M059J (cell line): Measurements from ENCODE around the gene NAGLU. TPM values are rescaled to one million over a fixed set of nuclear protein-coding genes. Genes with fewer than 3 reads are reported as not detected.
A peak's percentile ranks its signal among the peaks of the same experiment; 100 is the strongest.
"Not testable (repeated sequence)": the region's sequence is repeated elsewhere in the genome, so short reads cannot be mapped to it uniquely, and the experiment has no call there.

Source experiments
- DNase-seq: peaks from one replicate; pipeline ENCODE4 v3.0.0-alpha.2; 2012; ENCODE audit warnings: low read depth
- total RNA-seq: library from RNA; depleted of rRNA; stranded (reverse); fragments of >200 nt; shearing (Covaris generic); gene quantifications from 2 replicates; pipeline ENCODE4 v1.2.3, GENCODE V29; 2014

NAGLU gene
- total RNA-seq, 1 experiment from 2014 or later = 27.8 TPM

- peak; percentile 82 for DNase-seq
Measured at GRCh38 chr17:42521036-42521435, 15.0 kb upstream of the NAGLU start.

DNA sequence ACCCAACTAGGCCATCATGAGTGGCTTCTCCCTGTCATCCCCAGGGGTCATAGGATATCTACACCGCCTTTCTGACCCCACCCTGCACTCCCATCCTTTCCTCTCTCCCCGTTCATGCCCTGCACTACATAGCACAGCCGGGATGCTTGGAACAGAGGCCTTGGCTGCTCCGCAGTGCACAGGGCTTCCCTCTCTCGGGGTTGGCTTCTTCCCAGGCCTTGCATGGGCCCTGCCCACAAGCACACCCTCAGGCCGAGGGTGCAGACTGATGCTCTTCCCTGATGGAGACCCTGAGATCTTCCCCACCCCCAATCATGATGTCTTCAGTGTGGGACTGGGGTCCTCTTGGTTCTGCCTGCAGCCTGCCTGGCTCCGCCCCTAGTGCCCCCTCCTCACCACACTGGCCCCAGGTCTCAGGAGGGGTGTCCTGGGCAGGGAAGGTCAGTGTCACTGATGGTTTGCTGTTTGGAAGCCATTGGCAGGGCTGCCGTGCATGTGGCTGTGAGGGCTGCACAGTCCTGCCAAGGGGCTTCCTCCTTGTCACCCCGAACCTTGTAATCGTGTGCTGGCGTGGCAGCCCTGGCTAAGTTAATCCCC lies 14.3 kb upstream of the NAGLU start:
- peak; percentile 20 for DNase-seq

GRCh38 chr17:42522263-42522790 lies 13.7 kb upstream of the NAGLU start:
- no peak for DNase-seq

DNA sequence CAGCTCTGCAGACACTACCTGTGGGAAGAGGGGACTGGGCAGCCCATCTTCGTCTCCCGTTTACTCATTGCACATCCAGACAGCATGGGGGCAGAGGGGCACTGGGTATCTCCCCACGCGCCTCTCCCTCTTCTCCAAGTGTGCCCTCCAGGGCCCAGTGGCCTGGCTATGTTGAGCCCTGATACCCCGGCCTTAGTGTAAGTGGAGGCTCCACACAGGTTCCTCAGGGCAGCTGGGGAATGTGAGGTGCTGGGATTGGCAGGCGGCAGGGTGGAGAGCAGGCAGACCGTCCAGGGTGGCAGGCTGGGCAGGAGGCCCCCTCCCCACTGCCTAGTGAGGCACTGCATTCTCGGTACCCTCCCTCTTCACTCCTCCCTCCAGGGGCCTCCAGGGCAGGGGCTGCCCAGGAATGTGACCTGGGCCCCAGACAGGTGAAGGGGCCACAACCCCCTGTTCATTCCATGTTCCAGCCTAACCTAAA lies 13.2 kb upstream of the NAGLU start:
- DNase-seq = no peak

DNA sequence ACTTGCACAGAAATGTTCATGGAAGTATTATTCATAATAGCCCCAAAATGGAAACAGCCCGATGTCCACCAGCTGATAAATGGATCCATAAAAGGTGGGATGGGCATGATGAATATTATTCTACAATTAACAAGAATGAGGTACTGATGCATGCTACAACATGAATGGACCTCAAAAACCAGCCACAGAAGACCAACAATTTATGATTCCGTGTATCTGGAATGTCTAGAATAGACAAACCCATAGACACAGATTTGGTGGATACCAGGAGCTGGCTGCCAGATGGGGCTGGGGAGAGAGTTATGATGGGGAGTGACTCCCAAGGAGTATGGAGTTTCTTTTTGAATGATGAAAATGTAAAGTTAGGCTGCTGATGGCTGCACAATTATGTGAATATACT lies 10.8 kb upstream of the NAGLU start:
- DNase-seq = peak; percentile 53

DNA sequence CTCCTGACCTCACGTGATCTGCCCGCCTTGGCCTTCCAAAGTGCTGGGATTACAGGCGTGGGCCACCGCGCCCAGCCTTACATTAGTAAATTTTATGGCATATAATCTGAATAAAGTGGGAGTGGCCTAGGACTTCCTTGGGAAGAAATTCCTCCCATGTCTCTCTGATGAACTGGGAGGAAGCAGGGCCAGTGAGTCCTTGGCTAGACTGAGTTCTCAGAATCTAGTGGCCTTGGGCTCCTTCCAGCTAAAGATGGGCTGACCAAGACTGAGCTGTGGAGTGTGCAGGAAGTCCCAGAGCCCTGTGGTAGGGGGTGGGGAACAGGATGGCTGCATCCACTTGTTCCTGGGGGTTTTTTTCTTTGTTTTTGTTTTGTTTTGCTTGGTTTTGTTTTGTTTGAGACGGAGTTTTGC lies 10.0 kb upstream of the NAGLU start:
- peak; percentile 84 for DNase-seq

DNA sequence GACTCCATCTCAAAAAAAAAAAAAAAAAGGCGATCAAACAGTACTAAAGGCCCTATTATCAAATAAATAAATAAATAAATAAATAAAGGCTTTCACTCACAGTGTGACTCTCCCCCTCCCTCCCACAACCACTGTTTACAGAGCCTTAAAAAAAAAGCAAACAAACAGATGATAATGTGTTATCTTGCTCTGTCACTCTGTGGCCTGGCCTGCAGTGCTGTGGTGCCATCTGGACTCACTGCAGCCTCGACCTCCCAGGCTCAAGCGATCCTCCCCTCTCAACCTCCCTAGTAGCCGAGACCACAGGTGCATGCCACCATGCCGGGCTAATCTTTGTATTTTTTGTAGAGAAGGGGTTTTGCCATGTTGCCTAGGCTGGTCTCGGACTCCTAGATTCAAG lies 8.1 kb upstream of the NAGLU start:
- no peak for DNase-seq

- no peak for DNase-seq
Measured at GRCh38 chr17:42529061-42529460, 7.0 kb upstream of the NAGLU start.

DNA sequence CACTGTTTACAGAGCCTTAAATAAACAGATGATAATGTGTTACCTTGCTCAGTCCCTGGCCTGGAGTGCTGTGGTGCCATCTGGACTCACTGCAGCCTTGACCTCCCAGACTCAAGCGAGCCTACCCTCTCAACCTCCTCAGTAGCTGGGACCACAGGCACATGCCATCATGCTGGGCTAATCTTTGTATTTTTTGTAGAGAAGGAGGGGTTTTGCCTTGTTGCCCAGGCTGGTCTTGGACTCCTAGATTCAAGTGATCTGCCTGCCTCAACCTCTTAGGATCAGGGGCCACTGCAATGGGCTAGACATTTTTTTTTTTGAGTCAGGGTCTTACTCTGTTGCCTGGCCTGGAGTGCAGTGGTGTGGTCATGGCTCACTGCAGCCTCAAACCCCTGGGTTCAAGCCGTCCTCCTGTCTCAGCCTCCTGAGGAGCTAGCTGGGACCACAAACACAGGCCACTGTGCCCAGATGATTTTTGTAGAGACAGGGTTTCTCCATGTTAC lies 5.0 kb upstream of the NAGLU start:
- peak; percentile 17 for DNase-seq

DNA sequence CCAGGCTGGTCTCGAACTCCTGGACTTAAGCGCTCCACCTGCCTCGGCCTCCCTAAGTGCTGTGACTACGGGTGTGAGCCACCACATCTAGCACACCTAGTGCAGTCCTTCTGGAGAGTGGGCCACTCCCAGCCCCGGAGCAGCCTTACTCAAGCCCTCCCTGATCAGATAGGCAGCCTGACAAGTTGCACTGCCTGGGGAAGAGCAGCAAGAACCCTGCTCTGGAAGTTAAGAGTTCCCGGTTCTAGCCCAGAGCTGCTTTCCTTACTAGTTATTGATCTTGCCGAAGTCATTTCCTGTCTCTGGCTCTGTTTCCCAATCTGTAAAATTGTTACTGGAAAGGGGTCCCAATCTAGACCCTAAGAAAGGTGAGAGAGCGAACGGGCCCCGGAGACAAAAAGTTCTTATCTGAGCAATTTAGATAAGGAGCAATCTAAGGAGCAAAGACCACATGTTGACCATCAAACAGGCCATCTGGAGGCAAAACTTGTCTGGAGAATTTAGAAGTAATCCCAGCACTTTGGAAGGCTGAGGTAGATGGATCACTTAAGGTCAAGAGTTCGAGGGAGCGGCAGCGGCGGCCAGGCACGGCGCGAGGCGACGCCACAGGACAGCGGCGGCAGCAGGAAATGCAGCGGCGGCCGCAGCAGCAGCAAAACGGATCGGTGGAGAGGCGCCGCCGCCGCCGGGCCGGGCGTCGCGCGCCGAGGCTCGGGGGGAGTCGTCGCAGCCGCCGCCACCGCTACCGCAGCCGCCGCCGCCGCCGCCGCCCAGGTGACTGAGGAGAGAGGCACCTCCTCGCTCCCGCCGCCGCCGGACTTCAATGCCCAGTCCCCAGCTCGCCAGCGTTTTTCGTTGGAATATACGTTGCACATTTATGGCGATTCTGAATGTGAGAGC lies 4.3 kb upstream of the NAGLU start:
- DNase-seq = peak; percentile 56

DNA sequence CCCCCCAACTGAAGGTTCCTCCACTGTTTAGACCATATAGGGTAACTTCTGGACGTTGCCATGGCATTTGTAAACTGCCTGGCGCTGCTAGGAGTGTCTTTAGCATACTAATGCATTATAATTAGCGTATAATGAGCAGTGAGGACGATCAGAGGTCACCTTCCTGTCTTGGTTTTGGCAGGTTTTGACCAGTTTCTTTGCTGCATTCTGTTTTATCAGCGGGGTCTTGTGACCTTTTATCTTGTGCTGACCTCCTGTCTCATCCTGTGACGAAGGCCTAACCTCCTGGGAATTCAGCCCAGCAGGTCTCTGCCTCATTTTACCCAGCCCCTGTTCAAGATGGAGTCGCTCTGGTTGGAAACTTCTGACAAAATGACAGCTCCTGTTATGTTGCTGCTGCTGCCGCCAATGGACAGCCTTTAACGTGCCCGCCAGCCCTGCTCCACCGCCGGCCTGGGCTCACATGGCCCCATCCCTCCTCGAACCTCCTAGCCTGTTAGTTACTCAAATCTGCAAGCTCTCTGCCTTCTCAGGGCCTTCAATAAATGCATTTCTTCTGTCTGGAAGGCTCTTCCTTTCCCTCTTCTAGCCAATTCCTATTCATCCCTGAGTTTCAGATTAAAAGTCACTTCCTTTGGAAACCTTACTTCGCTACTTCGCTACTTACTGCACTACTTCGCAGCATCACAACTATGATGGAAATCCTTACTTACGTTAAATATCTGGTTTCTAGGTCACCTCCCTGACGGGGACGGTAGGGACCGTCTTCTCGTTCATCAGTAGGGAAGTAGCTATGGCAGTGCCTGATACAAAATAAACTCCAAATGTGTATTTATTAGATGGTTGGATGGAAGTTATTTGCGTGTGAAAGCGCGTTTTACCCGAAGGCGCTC lies 640 bp upstream of the NAGLU start:
- DNase-seq = no peak

DNA sequence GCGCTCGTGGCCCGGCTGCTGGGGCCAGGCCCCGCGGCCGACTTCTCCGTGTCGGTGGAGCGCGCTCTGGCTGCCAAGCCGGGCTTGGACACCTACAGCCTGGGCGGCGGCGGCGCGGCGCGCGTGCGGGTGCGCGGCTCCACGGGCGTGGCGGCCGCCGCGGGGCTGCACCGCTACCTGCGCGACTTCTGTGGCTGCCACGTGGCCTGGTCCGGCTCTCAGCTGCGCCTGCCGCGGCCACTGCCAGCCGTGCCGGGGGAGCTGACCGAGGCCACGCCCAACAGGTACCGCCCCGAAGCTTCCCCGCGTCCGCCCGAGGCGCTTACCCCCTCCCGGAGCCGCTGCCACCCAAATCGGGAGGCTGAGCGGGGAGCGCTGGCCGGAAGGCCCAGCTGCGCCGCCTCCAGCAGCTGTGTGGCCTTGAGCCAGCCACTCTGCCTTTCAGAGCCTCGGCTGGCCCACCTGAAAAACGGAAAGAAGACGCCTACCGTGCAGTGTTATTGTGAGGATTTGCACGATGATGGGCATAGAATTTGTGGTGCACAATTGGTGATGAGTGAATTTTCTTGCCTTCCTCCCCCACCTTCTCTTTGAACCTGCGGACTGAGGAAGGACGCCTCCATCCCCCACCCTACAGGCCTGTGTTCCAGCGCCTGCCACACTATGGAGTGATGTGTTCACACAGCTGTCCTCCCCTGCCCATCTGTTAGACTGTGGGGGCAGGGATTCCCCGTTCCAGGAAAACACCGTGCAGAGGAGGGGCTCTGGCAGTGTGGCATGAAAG lies 523 bp downstream of the NAGLU start:
- DNase-seq = peak; percentile 76

GRCh38 chr17:42537156-42537805 lies 1.2 kb downstream of the NAGLU start:
- DNase-seq = no peak

- DNase-seq = no peak
Measured at GRCh38 chr17:42537826-42538451, 1.9 kb downstream of the NAGLU start.

DNA sequence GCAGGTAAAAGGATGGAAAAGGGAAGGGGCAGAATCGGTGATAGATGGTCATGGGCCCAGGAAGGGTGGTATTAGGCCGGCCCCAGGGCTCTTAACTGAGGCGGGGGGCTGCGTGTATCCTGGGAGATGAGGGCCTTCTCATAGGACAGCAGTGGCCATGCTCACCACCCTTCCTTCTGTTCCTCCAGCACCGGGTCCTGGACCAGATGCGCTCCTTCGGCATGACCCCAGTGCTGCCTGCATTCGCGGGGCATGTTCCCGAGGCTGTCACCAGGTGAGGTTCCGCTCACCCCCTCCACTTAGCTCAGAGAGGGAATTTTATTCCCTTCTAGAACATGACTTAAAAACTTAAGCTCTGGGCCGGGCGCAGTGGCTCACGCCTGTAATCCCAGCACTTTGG lies 2.4 kb downstream of the NAGLU start:
- DNase-seq = no peak

DNA sequence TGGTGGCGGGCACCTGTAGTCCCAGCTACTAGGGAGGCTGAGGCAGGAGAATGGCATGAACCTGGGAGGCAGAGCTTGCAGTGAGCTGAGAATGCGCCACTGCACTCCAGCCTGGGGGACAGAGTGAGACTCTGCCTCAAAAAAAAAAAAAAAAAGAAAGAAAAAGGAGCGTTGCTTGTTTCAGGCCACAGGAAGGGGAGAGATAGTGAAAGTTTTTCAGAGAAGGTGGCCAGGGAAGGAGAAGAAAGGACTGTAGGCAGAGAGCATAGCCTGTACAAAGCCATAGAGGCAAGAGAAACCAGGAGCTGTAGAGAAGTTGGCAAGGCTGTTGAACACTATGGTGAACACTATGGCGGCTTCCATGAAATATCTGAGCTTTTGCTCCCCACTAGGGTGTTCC lies 4.5 kb downstream of the NAGLU start:
- not testable (repeated sequence) for DNase-seq

DNA sequence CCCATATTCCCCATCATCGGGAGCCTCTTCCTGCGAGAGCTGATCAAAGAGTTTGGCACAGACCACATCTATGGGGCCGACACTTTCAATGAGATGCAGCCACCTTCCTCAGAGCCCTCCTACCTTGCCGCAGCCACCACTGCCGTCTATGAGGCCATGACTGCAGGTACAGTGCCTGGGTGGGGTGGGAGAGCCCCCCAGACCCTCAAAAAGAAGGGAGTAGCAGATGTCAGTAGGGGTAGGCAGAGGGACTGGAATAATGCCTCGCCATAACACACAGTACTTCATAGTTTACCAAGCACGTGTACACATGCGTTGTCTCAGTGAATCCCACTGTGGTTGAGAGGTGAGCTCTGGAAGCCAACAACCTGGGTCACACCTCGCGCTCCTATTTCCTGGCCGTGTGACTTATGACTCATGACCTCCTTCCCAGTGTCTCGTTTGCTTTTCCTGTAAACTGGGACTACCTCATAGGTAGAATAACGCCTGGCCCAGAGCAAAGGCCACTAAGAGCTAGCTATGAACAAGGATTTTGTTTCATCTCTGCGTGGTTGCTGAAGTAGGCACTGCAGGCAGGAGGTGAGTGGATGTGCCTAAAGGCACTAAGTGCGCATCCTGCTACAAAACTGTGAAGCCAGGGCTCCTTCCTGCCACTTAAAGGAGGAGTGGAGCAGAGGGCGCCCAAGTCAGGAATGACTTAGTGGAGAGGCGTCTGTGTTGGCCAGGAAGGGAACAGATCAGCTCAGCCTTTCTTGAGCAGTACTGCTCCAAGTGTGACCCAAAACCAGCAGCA lies 5.2 kb downstream of the NAGLU start:
- DNase-seq = peak; percentile 64

DNA sequence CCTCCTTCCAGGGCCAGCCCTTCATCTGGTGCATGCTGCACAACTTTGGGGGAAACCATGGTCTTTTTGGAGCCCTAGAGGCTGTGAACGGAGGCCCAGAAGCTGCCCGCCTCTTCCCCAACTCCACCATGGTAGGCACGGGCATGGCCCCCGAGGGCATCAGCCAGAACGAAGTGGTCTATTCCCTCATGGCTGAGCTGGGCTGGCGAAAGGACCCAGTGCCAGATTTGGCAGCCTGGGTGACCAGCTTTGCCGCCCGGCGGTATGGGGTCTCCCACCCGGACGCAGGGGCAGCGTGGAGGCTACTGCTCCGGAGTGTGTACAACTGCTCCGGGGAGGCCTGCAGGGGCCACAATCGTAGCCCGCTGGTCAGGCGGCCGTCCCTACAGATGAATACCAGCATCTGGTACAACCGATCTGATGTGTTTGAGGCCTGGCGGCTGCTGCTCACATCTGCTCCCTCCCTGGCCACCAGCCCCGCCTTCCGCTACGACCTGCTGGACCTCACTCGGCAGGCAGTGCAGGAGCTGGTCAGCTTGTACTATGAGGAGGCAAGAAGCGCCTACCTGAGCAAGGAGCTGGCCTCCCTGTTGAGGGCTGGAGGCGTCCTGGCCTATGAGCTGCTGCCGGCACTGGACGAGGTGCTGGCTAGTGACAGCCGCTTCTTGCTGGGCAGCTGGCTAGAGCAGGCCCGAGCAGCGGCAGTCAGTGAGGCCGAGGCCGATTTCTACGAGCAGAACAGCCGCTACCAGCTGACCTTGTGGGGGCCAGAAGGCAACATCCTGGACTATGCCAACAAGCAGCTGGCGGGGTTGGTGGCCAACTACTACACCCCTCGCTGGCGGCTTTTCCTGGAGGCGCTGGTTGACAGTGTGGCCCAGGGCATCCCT lies 7.4 kb downstream of the NAGLU start:
- DNase-seq = no peak
